OCI-LY7 (cell line): ENCODE measurements around the gene SLC9A9. TPM values are rescaled to one million over a fixed set of nuclear protein-coding genes. Genes with fewer than 3 reads are reported as not detected.

Experiments used
- BruUV-seq: library from RNA; stranded (reverse); fragments of 400-500 nt; replicated peaks from 2 replicates; lab custom pipeline; 2021; lab: Mats Ljungman, UMichigan
- CTCF ChIA-PET: fragments of 300-600 bp; sonication (Branson Sonifier 250); formaldehyde crosslinking; loops from one replicate; lab custom pipeline; 2022; ENCODE audit warnings: antibody characterized with exemption; ENCODE audit not compliant: unreplicated experiment; lab: Charles Lee
- POLR2A ChIA-PET: fragments of 300-600 bp; sonication (Branson Sonifier 250); formaldehyde crosslinking; loops from one replicate; lab custom pipeline; 2022; ENCODE audit warnings: antibody characterized with exemption; lab: Charles Lee
- DNase-seq: peaks from one replicate; pipeline ENCODE4 v3.0.0-alpha.2; 2015; ENCODE audit warnings: low spot score
- H2AFZ ChIP-seq: fragments of 200-600 bp; sonication (generic), shearing (Covaris generic); 2 replicates; pipeline ENCODE4 v1.6.1; 2014; ENCODE audit warnings: mild to moderate bottlenecking, antibody characterized with exemption, low read length, moderate library complexity
- H3K27ac ChIP-seq: fragments of 200-600 bp; sonication (generic); 2 replicates; pipeline ENCODE4 v1.5.1; 2014; ENCODE audit warnings: mixed run types, low read depth, mild to moderate bottlenecking, moderate library complexity, low read length, inconsistent platforms; ENCODE audit not compliant: poor library complexity, severe bottlenecking
- H3K36me3 ChIP-seq: fragments of 200-600 bp; sonication (generic); 2 replicates; pipeline ENCODE4 v1.6.1; 2014; ENCODE audit warnings: mild to moderate bottlenecking, antibody characterized with exemption, low read length, moderate library complexity, mixed read lengths; ENCODE audit not compliant: insufficient read depth
- H3K4me1 ChIP-seq: fragments of 200-600 bp; sonication (generic); 2 replicates; pipeline ENCODE4 v1.5.1; 2014; ENCODE audit warnings: mild to moderate bottlenecking, low read length; ENCODE audit not compliant: insufficient read depth, poor library complexity, severe bottlenecking
- H3K4me2 ChIP-seq: fragments of 200-600 bp; sonication (generic); 2 replicates; pipeline ENCODE4 v1.6.1; 2014; ENCODE audit warnings: mild to moderate bottlenecking, low read length
- H3K4me3 ChIP-seq: fragments of 200-600 bp; sonication (generic); 2 replicates; pipeline ENCODE4 v1.5.1; 2014; ENCODE audit warnings: mild to moderate bottlenecking, low read depth, low read length; ENCODE audit not compliant: poor library complexity, severe bottlenecking
- H3K79me2 ChIP-seq: fragments of 200-600 bp; sonication (generic); 2 replicates; pipeline ENCODE4 v1.6.1; 2016; ENCODE audit warnings: low read depth, mild to moderate bottlenecking, low read length, moderate library complexity, mixed read lengths; ENCODE audit not compliant: insufficient read depth
- H3K9me2 ChIP-seq: fragments of 200-600 bp; sonication (generic); 2 replicates; pipeline ENCODE4 v1.6.1; 2016; ENCODE audit warnings: mild to moderate bottlenecking, low read length, mixed read lengths; ENCODE audit not compliant: insufficient read depth
- H3K9me3 ChIP-seq: fragments of 200-600 bp; sonication (generic); 2 replicates; pipeline ENCODE4 v1.6.1; 2014; ENCODE audit warnings: mild to moderate bottlenecking, mixed run types, low read length, mixed read lengths
- H4K20me1 ChIP-seq: fragments of 200-600 bp; sonication (generic); 2 replicates; pipeline ENCODE4 v1.6.1; 2014; ENCODE audit warnings: mild to moderate bottlenecking, antibody characterized with exemption, low read length, moderate library complexity, mixed read lengths; ENCODE audit not compliant: insufficient read depth
- EZH2phosphoT487 ChIP-seq: fragments of 200-600 bp; sonication (generic); IDR thresholded peaks from 2 replicates; pipeline ENCODE4 v1.6.1; 2018; ENCODE audit warnings: low read depth, borderline replicate concordance, mild to moderate bottlenecking, mixed run types, antibody characterized with exemption, low read length, moderate library complexity, mixed read lengths
- intact Hi-C: fragments of 100-400 bp; cut with micrococcal nuclease; formaldehyde crosslinking; loops from one replicate; pipeline ENCODE4 v1.10.0; 2022; ENCODE audit not compliant: unreplicated experiment
- total RNA-seq, 2 experiments: library from RNA; depleted of rRNA in 1 of 2; stranded (reverse); fragments of >200 nt in 1 of 2; shearing (Covaris generic) in 1 of 2; gene quantifications; 2 replicates each; pipeline ENCODE4 v1.2.3, GENCODE V29; 2014 to 2022
- TF ChIP-seq, protein P1 (sequence below): fragments of 200-600 bp; sonication (generic); conservative IDR thresholded peaks from 2 replicates; pipeline ENCODE4 v1.5.1; 2014; ENCODE audit warnings: mild to moderate bottlenecking, antibody characterized with exemption, low read length, moderate library complexity, mixed read lengths

SLC9A9 gene
- total RNA-seq, 2 experiments from 2014 or later: 9.3 to 14.8 TPM

DNA sequence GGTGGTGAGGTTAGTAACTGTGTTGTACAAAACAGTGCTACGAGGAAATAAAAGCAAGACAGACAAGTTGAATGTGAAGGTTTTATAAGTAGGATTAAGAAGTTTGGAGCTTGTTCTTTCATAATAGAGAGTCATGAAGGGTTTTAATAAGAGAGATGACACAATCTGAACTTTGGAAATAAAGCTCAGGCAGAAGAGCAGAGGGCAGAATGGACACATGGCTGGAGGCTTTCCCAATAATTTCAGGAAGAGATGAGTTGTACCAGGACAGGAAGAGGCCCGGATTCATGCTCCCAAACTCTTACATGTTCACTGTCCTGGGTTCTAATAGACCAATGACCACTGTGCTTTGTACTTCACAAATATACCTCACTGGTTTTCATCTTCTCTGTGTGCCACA is 194.8 kb downstream of the SLC9A9 start:
- Histone ChIP-seq H3K4me1 (no peaks in the 10 kb centered on the region), H3K9me3 (no peaks in the 10 kb centered on the region), H3K4me2 (no peak overlapping the region), H3K36me3 (no peaks in the 10 kb centered on the region), H2AFZ (no peak overlapping the region), H3K79me2 (no peaks in the 10 kb centered on the region), H3K9me2 (no peaks in the 10 kb centered on the region), H3K27ac (no peak overlapping the region), H4K20me1 (no peaks in the 10 kb centered on the region), H3K4me3 (no peak overlapping the region)
- intact Hi-C loops: no loop called here
- ChIA-PET CTCF (no interaction called here), POLR2A (interaction anchor here (0.6 to 0.8 kb wide), 2 partner anchors 18 to 689 kb away, joined by 3 to 5 read pairs; no protein-coding TSS in a partner anchor)
- no peak for TF ChIP-seq EZH2phosphoT487
- TF ChIP-seq, protein P1, sequence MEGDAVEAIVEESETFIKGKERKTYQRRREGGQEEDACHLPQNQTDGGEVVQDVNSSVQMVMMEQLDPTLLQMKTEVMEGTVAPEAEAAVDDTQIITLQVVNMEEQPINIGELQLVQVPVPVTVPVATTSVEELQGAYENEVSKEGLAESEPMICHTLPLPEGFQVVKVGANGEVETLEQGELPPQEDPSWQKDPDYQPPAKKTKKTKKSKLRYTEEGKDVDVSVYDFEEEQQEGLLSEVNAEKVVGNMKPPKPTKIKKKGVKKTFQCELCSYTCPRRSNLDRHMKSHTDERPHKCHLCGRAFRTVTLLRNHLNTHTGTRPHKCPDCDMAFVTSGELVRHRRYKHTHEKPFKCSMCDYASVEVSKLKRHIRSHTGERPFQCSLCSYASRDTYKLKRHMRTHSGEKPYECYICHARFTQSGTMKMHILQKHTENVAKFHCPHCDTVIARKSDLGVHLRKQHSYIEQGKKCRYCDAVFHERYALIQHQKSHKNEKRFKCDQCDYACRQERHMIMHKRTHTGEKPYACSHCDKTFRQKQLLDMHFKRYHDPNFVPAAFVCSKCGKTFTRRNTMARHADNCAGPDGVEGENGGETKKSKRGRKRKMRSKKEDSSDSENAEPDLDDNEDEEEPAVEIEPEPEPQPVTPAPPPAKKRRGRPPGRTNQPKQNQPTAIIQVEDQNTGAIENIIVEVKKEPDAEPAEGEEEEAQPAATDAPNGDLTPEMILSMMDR: no peak
- no TSS peak for BruUV-seq
- DNase-seq: no peak

DNA sequence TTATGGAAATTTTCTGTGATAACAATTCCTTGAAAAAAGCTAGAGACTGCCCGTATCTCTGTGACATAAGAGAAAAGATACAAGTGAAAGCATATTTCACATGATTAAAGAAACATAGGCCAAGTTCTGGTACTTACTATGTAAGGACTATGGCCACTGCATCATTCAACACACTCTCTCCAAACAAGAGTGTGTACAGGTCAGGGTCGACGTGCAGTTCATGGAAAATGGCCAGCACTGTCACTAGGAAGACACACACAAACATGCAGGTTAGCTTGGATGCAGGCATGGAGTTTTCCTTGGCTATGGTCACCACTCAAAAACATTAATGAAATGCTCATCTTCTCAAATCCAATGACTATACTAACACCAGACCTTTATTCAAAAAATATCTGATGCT is 196.2 kb downstream of the SLC9A9 start:
- H4K20me1 ChIP-seq: no peaks in the 10 kb centered on the region
- H3K4me3 ChIP-seq: no peak overlapping the region
- intact Hi-C loops: no loop called here
- no TSS peak for BruUV-seq
- no peak overlapping the region for H3K27ac ChIP-seq
- no peaks in the 10 kb centered on the region for H3K4me1 ChIP-seq
- POLR2A ChIA-PET: no interaction called here
- DNase-seq: no peak
- no peak overlapping the region for H3K4me2 ChIP-seq
- no peaks in the 10 kb centered on the region for H3K36me3 ChIP-seq
- H3K79me2 ChIP-seq: no peaks in the 10 kb centered on the region
- TF ChIP-seq, protein P1: no peak
- no peak for TF ChIP-seq EZH2phosphoT487
- CTCF ChIA-PET: no interaction called here
- H3K9me3 ChIP-seq: no peaks in the 10 kb centered on the region
- no peaks in the 10 kb centered on the region for H3K9me2 ChIP-seq
- no peak overlapping the region for H2AFZ ChIP-seq

DNA sequence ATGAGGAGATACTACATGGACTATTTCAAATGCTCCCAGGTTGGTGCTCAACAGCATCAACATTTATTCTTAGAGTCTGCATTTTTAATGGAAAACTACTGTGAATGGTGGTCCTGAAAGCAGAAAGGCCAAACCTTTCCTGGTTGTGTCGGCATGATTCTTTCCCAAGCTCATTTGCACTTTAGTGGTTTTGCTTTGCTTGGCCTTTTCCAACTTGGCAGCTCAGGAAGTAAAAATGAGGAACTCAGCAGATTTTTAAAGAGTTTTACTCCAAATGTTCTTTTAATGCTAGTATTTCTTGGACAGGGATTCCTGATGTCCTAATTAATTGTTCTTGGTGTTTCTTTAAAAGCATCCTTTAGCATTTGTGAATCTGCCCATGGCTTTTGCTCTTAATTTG is 197.4 kb downstream of the SLC9A9 start:
- ChIA-PET CTCF (no interaction called here), POLR2A (no interaction called here)
- Histone ChIP-seq H3K4me2 (no peak overlapping the region), H3K27ac (no peak overlapping the region), H3K36me3 (no peaks in the 10 kb centered on the region), H3K4me1 (no peaks in the 10 kb centered on the region), H3K4me3 (no peak overlapping the region), H3K79me2 (no peaks in the 10 kb centered on the region), H4K20me1 (no peaks in the 10 kb centered on the region), H2AFZ (no peak overlapping the region), H3K9me3 (no peaks in the 10 kb centered on the region), H3K9me2 (no peaks in the 10 kb centered on the region)
- TF ChIP-seq, protein P1: no peak
- no peak for TF ChIP-seq EZH2phosphoT487
- BruUV-seq: no TSS peak
- intact Hi-C loops: no loop called here
- no peak for DNase-seq
